GM18508 (cell line): Measurements from ENCODE around the gene SHMT1.
"Not testable (repeated sequence)": the region's sequence is repeated elsewhere in the genome, so short reads cannot be mapped to it uniquely, and the experiment has no call there.

Source experiments
- ATAC-seq: cut with Tn5 transposase; IDR thresholded peaks from one replicate; pipeline ENCODE4 v1.9.1; 2021; ENCODE audit warnings: moderate number of reproducible peaks; ENCODE audit not compliant: insufficient read depth, unreplicated experiment

SHMT1 gene

GRCh38 chr17:18303206-18303605 lies 60.1 kb downstream of the SHMT1 start:
- not testable (repeated sequence) for ATAC-seq

GRCh38 chr17:18300725-18301480 lies 62.4 kb downstream of the SHMT1 start:
- ATAC-seq, result no peak

DNA sequence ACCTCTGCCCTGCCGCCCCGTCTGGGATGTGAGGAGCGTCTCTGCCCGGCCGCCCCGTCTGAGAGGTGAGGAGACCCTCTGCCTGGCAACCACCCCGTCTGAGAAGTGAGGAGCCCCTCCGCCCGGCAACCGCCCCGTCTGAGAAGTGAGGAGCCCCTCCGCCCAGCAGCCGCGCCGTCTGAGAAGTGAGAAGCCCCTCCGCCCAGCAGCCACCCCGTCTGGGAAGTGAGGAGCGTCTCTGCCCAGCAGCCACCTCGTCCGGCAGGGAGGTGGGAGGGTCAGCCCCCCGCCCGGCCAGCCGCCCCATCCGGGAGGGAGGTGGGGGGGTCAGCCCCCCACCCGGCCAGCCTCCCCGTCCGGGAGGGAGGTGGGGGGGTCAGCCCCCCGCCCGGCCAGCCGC lies 65.3 kb downstream of the SHMT1 start:
- ATAC-seq, result not testable (repeated sequence)

DNA sequence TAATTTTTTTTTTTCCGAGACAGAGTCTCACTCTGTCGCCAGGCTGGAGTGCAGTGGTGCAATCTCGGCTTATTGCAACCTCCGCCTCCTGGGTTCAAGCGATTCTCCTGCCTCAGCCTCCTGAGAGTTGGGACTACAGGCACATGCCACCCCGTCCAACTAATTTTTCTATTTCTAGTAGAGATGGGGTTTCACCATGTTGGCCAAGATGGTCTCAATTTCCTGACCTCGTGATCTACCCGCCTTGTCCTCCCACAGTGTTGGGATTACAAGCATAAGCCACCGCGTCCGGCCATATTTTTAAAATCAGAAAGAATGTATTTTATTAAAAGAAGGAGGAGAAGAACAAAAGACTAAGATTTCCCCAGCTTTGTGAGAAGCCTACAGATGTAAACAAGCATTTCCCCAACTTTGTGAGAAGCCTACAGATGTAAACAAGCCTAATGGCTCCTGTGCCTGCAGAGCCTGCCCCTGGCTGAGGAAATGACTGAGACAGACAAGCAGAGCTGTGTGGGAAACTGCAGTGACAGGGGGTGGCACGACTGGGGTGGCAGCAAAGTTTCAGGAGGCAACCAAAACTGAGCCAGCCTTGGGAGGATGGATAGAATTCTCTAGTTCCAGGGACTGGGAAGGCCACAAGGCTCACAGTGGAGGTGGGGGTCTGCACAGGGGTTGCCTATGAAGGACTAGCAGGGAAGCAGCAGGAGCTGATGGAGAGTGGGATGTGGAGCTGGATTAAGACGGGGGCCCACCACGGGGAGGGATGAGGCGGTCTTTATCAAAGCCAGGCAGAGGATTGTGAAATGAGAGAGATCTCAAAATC lies 71.4 kb downstream of the SHMT1 start:
- no peak for ATAC-seq

DNA sequence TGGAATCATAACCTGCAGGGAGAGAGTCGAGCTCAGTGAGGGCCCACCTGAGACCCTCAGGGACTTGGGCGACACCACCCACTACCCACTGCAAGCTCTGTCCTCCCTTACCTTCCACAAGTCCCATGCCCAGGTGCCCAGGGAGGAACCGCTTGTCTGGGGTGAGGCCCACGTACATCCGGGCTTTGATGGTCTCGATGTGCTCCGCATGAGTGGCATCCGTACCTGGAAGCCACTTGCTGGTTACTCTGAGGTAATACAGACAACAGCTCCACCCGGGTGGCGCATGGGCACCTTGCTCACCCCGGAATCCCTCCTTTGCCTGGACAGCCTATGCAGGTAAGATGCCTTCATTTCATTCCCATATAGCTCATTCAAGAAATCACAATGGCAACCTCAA lies 78.1 kb downstream of the SHMT1 start:
- ATAC-seq, result no peak

DNA sequence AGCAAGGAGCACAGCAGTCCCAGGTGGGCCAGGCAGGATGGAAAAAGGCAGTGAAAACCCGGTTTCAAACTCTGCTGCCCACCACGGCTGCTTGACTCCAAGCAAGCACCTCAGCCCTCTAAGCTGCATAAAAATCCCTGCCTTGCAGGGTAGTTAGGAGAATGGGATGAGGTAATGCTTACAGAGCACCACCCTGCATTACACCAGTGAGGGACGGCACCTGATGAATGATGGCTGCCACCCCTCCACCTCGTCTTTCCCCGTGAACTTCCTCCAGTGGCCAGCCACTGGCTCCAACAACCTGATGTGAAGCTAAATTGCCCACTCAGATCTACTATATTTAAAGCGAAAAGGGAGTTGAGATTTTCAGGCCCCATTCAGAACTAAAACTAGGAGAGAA lies 81.6 kb downstream of the SHMT1 start:
- no peak for ATAC-seq

DNA sequence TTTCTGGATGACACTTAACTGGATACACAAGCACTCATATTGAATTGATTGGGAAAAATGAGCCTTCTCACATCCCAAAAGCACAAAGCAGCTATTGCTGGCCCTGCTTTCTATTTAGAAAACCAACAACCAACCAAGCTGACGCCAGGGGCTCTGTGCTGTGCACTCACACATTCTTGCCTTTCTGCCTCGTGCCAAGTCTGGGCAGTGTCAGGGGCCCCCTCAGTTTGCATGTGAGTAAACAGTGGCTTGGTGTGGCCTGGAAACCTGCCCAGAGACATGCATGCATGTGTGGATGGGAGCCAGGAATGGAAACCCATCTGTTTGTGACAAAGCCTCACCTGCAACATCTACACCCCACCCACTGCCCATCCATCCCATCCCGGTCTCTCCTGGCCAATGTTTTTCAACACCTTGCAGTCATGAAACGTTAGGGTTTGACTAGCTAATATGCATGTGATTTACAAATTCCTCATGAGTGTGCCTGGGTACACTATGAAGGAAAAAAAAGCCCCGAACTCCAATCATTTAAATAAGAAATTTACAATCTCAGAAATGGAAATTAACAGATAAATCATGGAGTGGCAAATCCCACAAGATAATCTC lies 82.5 kb downstream of the SHMT1 start:
- ATAC-seq, result no peak

GRCh38 chr17:18280249-18280648 lies 83.1 kb downstream of the SHMT1 start:
- ATAC-seq, result no peak

DNA sequence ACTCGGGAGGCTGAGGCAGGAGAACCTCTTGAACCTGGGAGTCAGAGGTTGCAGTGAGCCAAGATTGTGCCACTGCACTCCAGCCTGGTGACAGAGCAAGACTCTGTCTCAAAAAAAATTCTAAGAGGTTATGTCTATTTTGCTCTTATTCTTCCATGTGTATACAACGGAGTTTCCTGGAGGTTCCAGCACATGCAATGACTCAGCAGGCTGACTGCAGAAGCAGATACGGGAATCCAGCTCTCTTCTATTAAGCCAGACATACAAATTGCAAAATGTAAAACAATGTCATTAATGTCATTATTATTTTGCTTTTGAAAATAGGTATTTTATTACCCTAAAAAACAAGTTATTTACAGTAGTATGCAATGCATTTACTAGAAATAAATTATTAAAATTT lies 84.5 kb downstream of the SHMT1 start:
- ATAC-seq, result no peak
